ENCODE results near the gene PIK3R6. TPM values are rescaled to one million over a fixed set of nuclear protein-coding genes. Genes with fewer than 3 reads are reported as not detected.

PIK3R6 gene
- total RNA-seq, 1 donor from 2014 or later = 0.56 TPM

DNA sequence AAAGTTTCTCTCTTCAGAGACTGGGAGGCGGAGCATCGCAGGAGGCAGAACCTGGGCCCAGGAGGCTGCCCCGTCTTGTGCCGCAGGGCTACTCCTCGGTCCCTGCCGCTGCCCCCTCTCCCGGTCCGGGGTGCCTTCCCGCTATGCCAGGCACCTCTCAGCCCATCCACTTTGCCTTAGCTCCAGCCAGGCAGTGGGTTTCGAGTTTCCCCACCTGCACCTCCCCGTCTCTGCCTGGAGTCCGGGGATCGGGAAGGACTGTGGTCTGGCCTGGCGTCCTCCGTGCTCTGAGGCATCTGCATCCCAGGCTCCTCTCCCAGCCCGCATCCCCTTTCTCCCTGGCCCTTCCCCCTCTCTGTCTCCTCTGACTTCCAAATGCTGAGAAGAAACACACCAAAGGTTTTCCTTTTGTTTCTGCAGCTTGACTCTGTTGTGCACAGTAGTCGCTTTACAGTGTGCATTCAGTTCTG is 26.8 kb upstream of the PIK3R6 start:
- DNase-seq (ENCODE audit: low spot score) = no peak
- H3K27ac Mint-ChIP-seq (ENCODE audit: unreplicated experiment) = no peak overlapping the region
- H3K4me3 Mint-ChIP-seq (ENCODE audit: unreplicated experiment) = no peak overlapping the region
- H3K4me1 Mint-ChIP-seq (ENCODE audit: unreplicated experiment) = peaks cover 11% of the 10 kb centered on the region
- peaks cover 1% of the 10 kb centered on the region for H3K27me3 Mint-ChIP-seq (ENCODE audit: unreplicated experiment)
- TF ChIP-seq, protein P1, sequence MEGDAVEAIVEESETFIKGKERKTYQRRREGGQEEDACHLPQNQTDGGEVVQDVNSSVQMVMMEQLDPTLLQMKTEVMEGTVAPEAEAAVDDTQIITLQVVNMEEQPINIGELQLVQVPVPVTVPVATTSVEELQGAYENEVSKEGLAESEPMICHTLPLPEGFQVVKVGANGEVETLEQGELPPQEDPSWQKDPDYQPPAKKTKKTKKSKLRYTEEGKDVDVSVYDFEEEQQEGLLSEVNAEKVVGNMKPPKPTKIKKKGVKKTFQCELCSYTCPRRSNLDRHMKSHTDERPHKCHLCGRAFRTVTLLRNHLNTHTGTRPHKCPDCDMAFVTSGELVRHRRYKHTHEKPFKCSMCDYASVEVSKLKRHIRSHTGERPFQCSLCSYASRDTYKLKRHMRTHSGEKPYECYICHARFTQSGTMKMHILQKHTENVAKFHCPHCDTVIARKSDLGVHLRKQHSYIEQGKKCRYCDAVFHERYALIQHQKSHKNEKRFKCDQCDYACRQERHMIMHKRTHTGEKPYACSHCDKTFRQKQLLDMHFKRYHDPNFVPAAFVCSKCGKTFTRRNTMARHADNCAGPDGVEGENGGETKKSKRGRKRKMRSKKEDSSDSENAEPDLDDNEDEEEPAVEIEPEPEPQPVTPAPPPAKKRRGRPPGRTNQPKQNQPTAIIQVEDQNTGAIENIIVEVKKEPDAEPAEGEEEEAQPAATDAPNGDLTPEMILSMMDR (IDR thresholded peaks at IDR 0.05; ENCODE audit: unreplicated experiment) = no peak
- no peaks in the 10 kb centered on the region for H3K9me3 Mint-ChIP-seq (ENCODE audit: unreplicated experiment)
- H3K36me3 Mint-ChIP-seq (ENCODE audit: low read depth, unreplicated experiment) = peaks cover 14% of the 10 kb centered on the region

DNA sequence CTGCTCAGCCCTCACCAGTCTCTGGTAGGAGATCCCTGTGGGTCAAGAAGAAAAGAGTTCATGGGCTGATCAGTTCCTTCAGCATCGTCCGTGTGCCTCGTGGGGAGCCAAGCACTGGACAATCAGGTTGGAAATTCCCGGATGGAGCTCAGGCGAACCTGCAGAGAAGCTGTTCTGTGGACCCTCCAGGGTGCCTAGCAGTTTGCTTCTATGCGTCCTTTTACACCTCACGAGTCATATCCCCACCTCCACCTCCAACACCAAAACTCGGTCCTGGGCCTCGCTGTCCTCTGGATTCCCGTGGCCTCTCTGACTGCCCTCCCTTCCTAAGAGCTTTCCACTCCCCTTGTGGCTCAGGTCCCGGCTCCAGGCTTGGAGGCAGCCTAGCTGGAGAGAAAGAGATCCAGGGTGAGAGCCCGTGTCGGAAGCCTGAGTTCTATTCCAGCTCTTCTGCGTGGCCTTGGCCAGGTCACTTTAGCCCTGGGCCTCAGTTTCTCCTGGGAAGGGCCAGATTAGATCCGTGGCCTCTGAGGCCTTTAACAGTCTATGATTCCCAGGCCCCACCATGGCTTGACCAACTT is 26.2 kb upstream of the PIK3R6 start:
- DNase-seq (ENCODE audit: low spot score) = no peak
- Mint-ChIP-seq H3K4me1 (ENCODE audit: unreplicated experiment) (peaks cover 11% of the 10 kb centered on the region), H3K9me3 (ENCODE audit: unreplicated experiment) (no peaks in the 10 kb centered on the region), H3K27ac (ENCODE audit: unreplicated experiment) (no peak overlapping the region), H3K36me3 (ENCODE audit: low read depth, unreplicated experiment) (peaks cover 14% of the 10 kb centered on the region), H3K4me3 (ENCODE audit: unreplicated experiment) (no peak overlapping the region), H3K27me3 (ENCODE audit: unreplicated experiment) (peaks cover 1% of the 10 kb centered on the region)
- TF ChIP-seq, protein P1 (IDR thresholded peaks at IDR 0.05; ENCODE audit: unreplicated experiment) = no peak

GRCh38 chr17:8893059-8893458 is 25.6 kb upstream of the PIK3R6 start:
- H3K27ac Mint-ChIP-seq (ENCODE audit: unreplicated experiment) = no peak overlapping the region

DNA sequence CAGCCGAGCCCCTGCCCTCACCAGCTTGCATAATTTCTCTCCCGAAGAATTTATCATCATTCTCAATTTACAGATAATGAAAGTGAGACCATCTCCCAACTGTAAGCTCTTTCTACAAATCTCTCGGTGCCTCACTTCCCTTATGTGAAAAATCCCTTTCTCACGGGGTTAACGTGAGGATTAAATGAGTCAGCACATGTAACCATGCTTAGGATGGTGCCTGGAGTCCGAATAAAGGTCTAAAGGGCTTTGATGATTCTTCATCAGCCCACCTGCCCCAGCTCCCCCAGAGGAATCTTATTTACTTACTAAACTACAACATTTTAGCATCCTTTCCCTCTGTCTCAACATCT is 24.8 kb upstream of the PIK3R6 start:
- Mint-ChIP-seq H3K4me1 (ENCODE audit: unreplicated experiment) (peaks cover 14% of the 10 kb centered on the region), H3K27me3 (ENCODE audit: unreplicated experiment) (peaks cover 3% of the 10 kb centered on the region), H3K27ac (ENCODE audit: unreplicated experiment) (no peak overlapping the region), H3K36me3 (ENCODE audit: low read depth, unreplicated experiment) (peaks cover 11% of the 10 kb centered on the region), H3K4me3 (ENCODE audit: unreplicated experiment) (no peak overlapping the region), H3K9me3 (ENCODE audit: unreplicated experiment) (no peaks in the 10 kb centered on the region)
- TF ChIP-seq, protein P1 (IDR thresholded peaks at IDR 0.05; ENCODE audit: unreplicated experiment) = no peak
- no peak for DNase-seq (ENCODE audit: low spot score)

More at GRCh38 chr17:8893059-8893458, 25.6 kb upstream of the PIK3R6 start:
- DNase-seq (ENCODE audit: low spot score) = no peak
- Mint-ChIP-seq H3K27me3 (ENCODE audit: unreplicated experiment) (peaks cover 1% of the 10 kb centered on the region), H3K4me1 (ENCODE audit: unreplicated experiment) (peaks cover 12% of the 10 kb centered on the region), H3K9me3 (ENCODE audit: unreplicated experiment) (no peaks in the 10 kb centered on the region), H3K4me3 (ENCODE audit: unreplicated experiment) (no peak overlapping the region), H3K36me3 (ENCODE audit: low read depth, unreplicated experiment) (peaks cover 12% of the 10 kb centered on the region)
- TF ChIP-seq, protein P1 (IDR thresholded peaks at IDR 0.05; ENCODE audit: unreplicated experiment) = no peak

DNA sequence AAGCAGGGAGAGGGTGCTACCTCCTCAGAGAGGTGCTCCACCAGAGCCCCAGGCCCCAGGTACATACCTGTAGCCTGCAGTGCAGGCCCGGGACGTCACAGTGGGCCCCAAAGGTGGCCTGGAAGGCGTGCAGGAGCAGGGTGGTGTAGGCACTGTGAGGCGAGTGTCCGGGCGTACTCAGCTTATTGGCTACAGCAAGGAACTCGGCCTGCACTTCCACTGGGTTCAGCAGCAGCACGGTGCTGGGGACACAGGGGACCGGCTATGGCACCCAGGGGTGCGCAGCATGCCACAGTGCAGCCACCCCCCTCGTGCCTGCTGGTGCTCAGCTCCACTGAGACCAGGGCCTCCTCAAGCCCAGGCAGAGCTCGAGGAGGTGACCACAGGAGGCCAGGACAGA is 23.2 kb upstream of the PIK3R6 start:
- Mint-ChIP-seq H3K27me3 (ENCODE audit: unreplicated experiment) (peaks cover 3% of the 10 kb centered on the region), H3K4me3 (ENCODE audit: unreplicated experiment) (no peak overlapping the region), H3K27ac (ENCODE audit: unreplicated experiment) (no peak overlapping the region), H3K4me1 (ENCODE audit: unreplicated experiment) (peaks cover 14% of the 10 kb centered on the region), H3K36me3 (ENCODE audit: low read depth, unreplicated experiment) (peaks cover 11% of the 10 kb centered on the region), H3K9me3 (ENCODE audit: unreplicated experiment) (no peaks in the 10 kb centered on the region)
- TF ChIP-seq, protein P1 (IDR thresholded peaks at IDR 0.05; ENCODE audit: unreplicated experiment) = no peak
- DNase-seq (ENCODE audit: low spot score) = no peak

Measured in endothelial cell (in vitro differentiated cells).